Mesendoderm (in vitro differentiated cells): ENCODE results near the gene SFMBT2.

Experiments
- DNase-seq: peaks from one replicate; pipeline ENCODE4 v3.0.0; 2013
- H2AK5ac ChIP-seq: 2 replicates; pipeline ENCODE4 v1.6.1; 2013; ENCODE audit warnings: low read length, inconsistent platforms
- H2BK120ac ChIP-seq: 2 replicates; pipeline ENCODE4 v1.6.1; 2013; ENCODE audit warnings: low read depth, mild to moderate bottlenecking, low read length, moderate library complexity, mixed read lengths
- H2BK15ac ChIP-seq: replicated peaks from 2 replicates; pipeline ENCODE4 v1.6.1; 2013; ENCODE audit warnings: low read depth, mild to moderate bottlenecking, moderate library complexity
- H2BK5ac ChIP-seq: 2 replicates; pipeline ENCODE4 v1.6.1; 2013; ENCODE audit warnings: low read length, inconsistent platforms
- H3K18ac ChIP-seq: 2 replicates; pipeline ENCODE4 v1.6.1; 2013; ENCODE audit warnings: mild to moderate bottlenecking, low read length, mixed read lengths
- H3K23ac ChIP-seq: one replicate; pipeline ENCODE4 v1.6.1; 2013; ENCODE audit warnings: low read length
- H3K27ac ChIP-seq: 2 replicates; pipeline ENCODE4 v1.5.1; 2013; ENCODE audit warnings: low read depth, mild to moderate bottlenecking, inconsistent platforms, low read length, moderate library complexity
- H3K27me3 ChIP-seq: 2 replicates; pipeline ENCODE4 v1.6.1; 2013; ENCODE audit warnings: low read length, control low read depth, mild to moderate bottlenecking, inconsistent platforms; ENCODE audit not compliant: insufficient read depth, poor library complexity
- H3K36me3 ChIP-seq: 2 replicates; pipeline ENCODE4 v1.6.1; 2013; ENCODE audit warnings: low read length, inconsistent platforms; ENCODE audit not compliant: control insufficient read depth, insufficient read depth
- H3K4ac ChIP-seq: one replicate; pipeline ENCODE4 v1.6.1; 2013; ENCODE audit warnings: low read depth, mild to moderate bottlenecking, low read length, moderate library complexity
- H3K4me1 ChIP-seq: 2 replicates; pipeline ENCODE4 v1.6.1; 2013; ENCODE audit warnings: low read depth, low read length, inconsistent platforms; ENCODE audit not compliant: control insufficient read depth
- H3K4me2 ChIP-seq: 2 replicates; pipeline ENCODE4 v1.6.1; 2013; ENCODE audit warnings: low read length
- H3K4me3 ChIP-seq: 2 replicates; pipeline ENCODE4 v1.5.1; 2013; ENCODE audit warnings: mild to moderate bottlenecking, low read length
- H3K56ac ChIP-seq: one replicate; pipeline ENCODE4 v1.6.1; 2013; ENCODE audit warnings: low read length
- H3K79me1 ChIP-seq: 2 replicates; pipeline ENCODE4 v1.6.1; 2013; ENCODE audit warnings: low read length, inconsistent platforms
- H3K79me2 ChIP-seq: 2 replicates; pipeline ENCODE4 v1.6.1; 2013; ENCODE audit warnings: mild to moderate bottlenecking, low read length; ENCODE audit not compliant: control insufficient read depth, insufficient read depth
- H3K9ac ChIP-seq: 2 replicates; pipeline ENCODE4 v1.6.1; 2013; ENCODE audit warnings: low read length, inconsistent platforms
- H4K5ac ChIP-seq: one replicate; pipeline ENCODE4 v1.6.1; 2013; ENCODE audit warnings: low read length
- H4K8ac ChIP-seq: one replicate; pipeline ENCODE4 v1.6.1; 2013; ENCODE audit warnings: low read depth, mild to moderate bottlenecking, control low read depth, low read length, moderate library complexity
- WGBS: extraction: QIAGEN DNeasy Blood & Tissue Kit; methylation state at CpG from one replicate; pipeline ENCODE4 v1.1.7; 2013; ENCODE audit warnings: low lambda C conversion rate, missing lambda C conversion rate; ENCODE audit not compliant: insufficient coverage; ENCODE audit errors: extremely low coverage; 5-methylcytosine and 5-hydroxymethylcytosine counted together

Gene SFMBT2

GRCh38 chr10:7359954-7360353 is 50.9 kb downstream of the SFMBT2 start:
- H3K4me1 ChIP-seq = no peaks in the 10 kb centered on the region
- H3K36me3 ChIP-seq = no peaks in the 10 kb centered on the region
- no peak overlapping the region for H2BK5ac ChIP-seq
- no peak overlapping the region for H3K4ac ChIP-seq
- no peak for DNase-seq
- no peak overlapping the region for H3K56ac ChIP-seq
- H2BK15ac ChIP-seq = no peak overlapping the region
- H3K9ac ChIP-seq = no peak overlapping the region
- no peak overlapping the region for H3K18ac ChIP-seq
- no peak overlapping the region for H2BK120ac ChIP-seq
- H3K79me2 ChIP-seq = no peaks in the 10 kb centered on the region
- H2AK5ac ChIP-seq = no peak overlapping the region
- H3K79me1 ChIP-seq = no peaks in the 10 kb centered on the region
- H3K4me2 ChIP-seq = no peak overlapping the region
- no peak overlapping the region for H3K23ac ChIP-seq
- no CpG with 5 or more reads among the region's 7 CpGs for WGBS
- H3K27ac ChIP-seq = no peak overlapping the region
- H3K27me3 ChIP-seq = no peaks in the 10 kb centered on the region
- no peak overlapping the region for H4K5ac ChIP-seq
- H4K8ac ChIP-seq = no peak overlapping the region
- no peak overlapping the region for H3K4me3 ChIP-seq

GRCh38 chr10:7359356-7359755 is 51.5 kb downstream of the SFMBT2 start:
- Histone ChIP-seq H3K4me3 (no peak overlapping the region), H3K4me1 (no peaks in the 10 kb centered on the region), H2BK15ac (no peak overlapping the region), H3K79me1 (no peaks in the 10 kb centered on the region), H3K9ac (no peak overlapping the region), H2AK5ac (no peak overlapping the region), H4K5ac (no peak overlapping the region), H3K56ac (no peak overlapping the region), H3K18ac (no peak overlapping the region), H3K27ac (no peak overlapping the region), H3K36me3 (no peaks in the 10 kb centered on the region), H2BK120ac (no peak overlapping the region), H2BK5ac (no peak overlapping the region), H3K4ac (no peak overlapping the region), H3K23ac (no peak overlapping the region), H3K79me2 (no peaks in the 10 kb centered on the region), H3K4me2 (no peak overlapping the region), H3K27me3 (no peaks in the 10 kb centered on the region), H4K8ac (no peak overlapping the region)
- DNase-seq = no peak
- no CpG with 5 or more reads among the region's 7 CpGs for WGBS

GRCh38 chr10:7357193-7357592 is 53.6 kb downstream of the SFMBT2 start:
- H3K4me3 ChIP-seq = no peak overlapping the region
- H3K36me3 ChIP-seq = no peaks in the 10 kb centered on the region
- no peak overlapping the region for H3K23ac ChIP-seq
- H3K4me1 ChIP-seq = no peaks in the 10 kb centered on the region
- no CpG with 5 or more reads among the region's 6 CpGs for WGBS
- no peak overlapping the region for H2AK5ac ChIP-seq
- H4K5ac ChIP-seq = no peak overlapping the region
- no peak for DNase-seq
- no peak overlapping the region for H4K8ac ChIP-seq
- H3K56ac ChIP-seq = no peak overlapping the region
- H3K18ac ChIP-seq = no peak overlapping the region
- no peak overlapping the region for H3K4ac ChIP-seq
- H3K27ac ChIP-seq = no peak overlapping the region
- no peaks in the 10 kb centered on the region for H3K79me1 ChIP-seq
- H3K4me2 ChIP-seq = no peak overlapping the region
- H2BK120ac ChIP-seq = no peak overlapping the region
- H2BK15ac ChIP-seq = no peak overlapping the region
- H2BK5ac ChIP-seq = no peak overlapping the region
- no peak overlapping the region for H3K9ac ChIP-seq
- no peaks in the 10 kb centered on the region for H3K79me2 ChIP-seq
- H3K27me3 ChIP-seq = no peaks in the 10 kb centered on the region

- H4K8ac ChIP-seq = no peak overlapping the region
- no peak overlapping the region for H3K56ac ChIP-seq
- no peak for DNase-seq
- H3K79me1 ChIP-seq = no peaks in the 10 kb centered on the region
- no peaks in the 10 kb centered on the region for H3K27me3 ChIP-seq
- no CpG with 5 or more reads among the region's 11 CpGs for WGBS
- H3K4me1 ChIP-seq = no peaks in the 10 kb centered on the region
- H3K79me2 ChIP-seq = no peaks in the 10 kb centered on the region
- H3K27ac ChIP-seq = no peak overlapping the region
- no peak overlapping the region for H2AK5ac ChIP-seq
- H2BK5ac ChIP-seq = no peak overlapping the region
- no peak overlapping the region for H2BK120ac ChIP-seq
- no peak overlapping the region for H2BK15ac ChIP-seq
- H3K4ac ChIP-seq = no peak overlapping the region
- no peak overlapping the region for H3K4me3 ChIP-seq
- H3K23ac ChIP-seq = no peak overlapping the region
- no peak overlapping the region for H3K4me2 ChIP-seq
- H3K18ac ChIP-seq = no peak overlapping the region
- H3K9ac ChIP-seq = no peak overlapping the region
- H3K36me3 ChIP-seq = no peaks in the 10 kb centered on the region
- H4K5ac ChIP-seq = no peak overlapping the region
Observed at GRCh38 chr10:7354330-7355047, 56.3 kb downstream of the SFMBT2 start.

- Histone ChIP-seq H3K79me2 (no peaks in the 10 kb centered on the region), H4K5ac (no peak overlapping the region), H3K56ac (no peak overlapping the region), H3K27me3 (no peaks in the 10 kb centered on the region), H3K36me3 (no peaks in the 10 kb centered on the region), H3K9ac (no peak overlapping the region), H3K4me1 (no peaks in the 10 kb centered on the region), H3K4me2 (no peak overlapping the region), H2AK5ac (no peak overlapping the region), H2BK15ac (no peak overlapping the region), H2BK5ac (no peak overlapping the region), H2BK120ac (no peak overlapping the region), H3K18ac (no peak overlapping the region), H4K8ac (no peak overlapping the region), H3K4ac (no peak overlapping the region), H3K79me1 (no peaks in the 10 kb centered on the region), H3K23ac (no peak overlapping the region), H3K4me3 (no peak overlapping the region), H3K27ac (no peak overlapping the region)
- WGBS = no CpG with 5 or more reads among the region's 9 CpGs
- no peak for DNase-seq
Observed at GRCh38 chr10:7351894-7352293, 58.9 kb downstream of the SFMBT2 start.
